GM21529 (cell line): ENCODE results near the gene SLC30A3.
A peak's percentile ranks its signal among the peaks of the same experiment; 100 is the strongest.
"Not testable (repeated sequence)": the region's sequence is repeated elsewhere in the genome, so short reads cannot be mapped to it uniquely, and the experiment has no call there.

Source experiments
- ATAC-seq: cut with Tn5 transposase; IDR thresholded peaks from one replicate; pipeline ENCODE4 v1.9.1; 2021; ENCODE audit not compliant: unreplicated experiment

The SLC30A3 gene

GRCh38 chr2:27288610-27289009, 25.8 kb upstream of the SLC30A3 start:
- no peak for ATAC-seq

GRCh38 chr2:27285481-27285880, 22.6 kb upstream of the SLC30A3 start:
- no peak for ATAC-seq

GRCh38 chr2:27284996-27285395, 22.1 kb upstream of the SLC30A3 start:
- ATAC-seq: no peak

- ATAC-seq: no peak
Observed at GRCh38 chr2:27282892-27283291, 20.0 kb upstream of the SLC30A3 start.

GRCh38 chr2:27281855-27282559, 19.2 kb upstream of the SLC30A3 start, which contains the start of gene TRIM54:
TRIM54 (plus strand) TSS chr2:27282429; CDS start chr2:27282732, 303 bp downstream.
- no peak for ATAC-seq

GRCh38 chr2:27281442-27281841, 18.6 kb upstream of the SLC30A3 start:
- no peak for ATAC-seq

GRCh38 chr2:27280826-27281225, 18.0 kb upstream of the SLC30A3 start:
- no peak for ATAC-seq

GRCh38 chr2:27278010-27278409, 15.2 kb upstream of the SLC30A3 start:
- no peak for ATAC-seq

GRCh38 chr2:27275211-27276150, 12.6 kb upstream of the SLC30A3 start, which contains the start of gene DNAJC5G:
DNAJC5G (plus strand) TSS chr2:27275433; CDS start chr2:27276729, 1,296 bp downstream.
- no peak for ATAC-seq

GRCh38 chr2:27272537-27273522, 10.0 kb upstream of the SLC30A3 start:
- ATAC-seq: not testable (repeated sequence)

GRCh38 chr2:27271631-27272340, 8.9 kb upstream of the SLC30A3 start:
- ATAC-seq: no peak

- ATAC-seq: no peak
Observed at GRCh38 chr2:27270670-27271069, 7.8 kb upstream of the SLC30A3 start.

GRCh38 chr2:27270131-27270530, 7.3 kb upstream of the SLC30A3 start:
- ATAC-seq: no peak

GRCh38 chr2:27268296-27268695, 5.4 kb upstream of the SLC30A3 start:
- not testable (repeated sequence) for ATAC-seq

GRCh38 chr2:27265536-27265870, 2.7 kb upstream of the SLC30A3 start:
- ATAC-seq: no peak

GRCh38 chr2:27264753-27265535, 2.1 kb upstream of the SLC30A3 start:
- ATAC-seq: peak; percentile 55

GRCh38 chr2:27264253-27264752, 1.5 kb upstream of the SLC30A3 start:
- ATAC-seq: no peak

- ATAC-seq: no peak
Observed at GRCh38 chr2:27263287-27264252, 723 bp upstream of the SLC30A3 start.
